GM12878 (cell line): ENCODE results near the gene ZSCAN25. TPM values are rescaled to one million over a fixed set of nuclear protein-coding genes. Genes with fewer than 3 reads are reported as not detected.

Source experiments
- CREM ChIP-seq: IDR thresholded peaks from 2 replicates; pipeline ENCODE4 v1.6.1; 2014; ENCODE audit warnings: antibody characterized with exemption, low read depth
- EED ChIP-seq: sonication (generic); IDR thresholded peaks from 2 replicates; pipeline ENCODE4 v1.6.1; 2016; ENCODE audit warnings: antibody characterized with exemption, low read depth
- HCFC1 ChIP-seq: fragments of 150-350 bp; IDR thresholded peaks from 2 replicates; pipeline ENCODE4 v1.6.1; 2014; ENCODE audit warnings: low read length
- NFIC ChIP-seq: IDR thresholded peaks from 2 replicates; pipeline ENCODE4 v1.6.1; 2012; ENCODE audit warnings: low read depth, mild to moderate bottlenecking, inconsistent platforms, low read length, moderate library complexity
- NKRF ChIP-seq: fragments of 450-650 bp; conservative IDR thresholded peaks from 2 replicates; pipeline ENCODE4 v1.6.1; 2017; ENCODE audit warnings: mild to moderate bottlenecking, moderate library complexity
- RAD51 ChIP-seq: fragments of 450-650 bp; IDR thresholded peaks from 2 replicates; pipeline ENCODE4 v1.6.1; 2016; ENCODE audit warnings: moderate library complexity, mild to moderate bottlenecking, inconsistent platforms
- RCOR1 ChIP-seq: conservative IDR thresholded peaks from 2 replicates; pipeline ENCODE4 v1.6.1; 2012; ENCODE audit warnings: low read depth, low read length, improper control_type of control experiment
- YBX1 ChIP-seq: fragments of 450-650 bp; IDR thresholded peaks from 2 replicates; pipeline ENCODE4 v1.6.1; 2016; ENCODE audit warnings: antibody characterized with exemption
- ZZZ3 ChIP-seq: IDR thresholded peaks from 2 replicates; pipeline ENCODE4 v1.6.1; 2011; ENCODE audit warnings: low read depth; ENCODE audit not compliant: control insufficient read depth, insufficient read length
- polyA plus RNA-seq, 11 experiments: library from polyadenylated mRNA; depleted of rRNA in 4 of 11; unstranded in 6 of 11; stranded (reverse) in 5 of 11; fragments of >200 nt; fragmentation: Nextera tagmentation in 4 of 11; fragmentation: Illumina TruSeq in 1 of 11; extraction: Ambion mirVana in 4 of 11; extraction: Trizol in 1 of 11; gene quantifications; 1 replicate in 1 of 11; 2 replicates in 10 of 11; pipeline versions ENCODE4 v1.2.1 to v1.2.3, GENCODE V29; 2011 to 2016; ENCODE audit warnings: inconsistent platforms in 2 of 11, missing spikeins in 2 of 11, low read depth in 1 of 11
- total RNA-seq, 4 experiments: library from RNA; depleted of rRNA in 3 of 4; stranded (reverse); fragments of >200 nt in 3 of 4; fragmentation: Illumina TruSeq in 1 of 4; extraction: Trizol in 1 of 4; gene quantifications; 2 replicates each; pipeline versions ENCODE4 v1.2.1 to v1.2.3, GENCODE V29; 2013 to 2021
- TF ChIP-seq, protein P1 (sequence below): IDR thresholded peaks from 2 replicates; pipeline ENCODE4 v1.6.1; 2012; ENCODE audit warnings: improper control_type of control experiment, low read depth, low read length; ENCODE audit not compliant: insufficient replicate concordance

The ZSCAN25 gene
- total and polyA plus RNA-seq, 10 of the 15 experiments (the other 5 are each of a cell fraction or from before 2014, with no cell fraction given): 0.79 to 15.6 (median 9.6) TPM

DNA sequence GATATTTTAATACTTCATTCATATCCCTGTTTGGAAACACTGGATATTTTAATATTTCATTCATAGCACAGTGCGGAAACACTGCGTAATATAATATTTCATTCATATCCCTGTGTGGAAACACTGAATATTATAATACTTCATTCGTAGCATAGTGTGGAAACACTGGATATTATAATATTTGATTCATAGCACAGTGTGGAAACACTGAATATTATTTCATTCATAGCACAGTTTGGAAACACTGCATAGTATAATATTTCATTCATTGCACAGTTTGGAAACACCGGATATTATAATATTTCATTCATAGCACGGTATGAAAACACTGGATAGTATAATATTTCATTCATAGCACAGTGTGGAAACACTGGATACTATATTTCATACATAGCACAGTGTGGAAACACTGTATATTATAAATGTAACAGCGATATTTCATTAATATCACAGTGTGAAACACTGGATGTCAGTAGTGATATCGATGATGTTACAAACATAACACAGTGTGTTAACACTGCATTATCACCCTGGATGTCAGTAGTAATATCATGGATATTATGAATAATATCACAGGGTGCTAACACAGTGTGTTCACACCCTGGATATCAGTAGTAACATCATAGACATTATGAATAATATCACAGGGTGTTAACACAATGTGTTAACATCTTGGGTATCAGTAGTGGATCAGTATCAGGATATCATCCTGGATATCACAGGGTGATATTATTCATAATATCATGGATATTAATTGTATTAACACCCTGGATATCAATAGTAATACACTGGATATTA is 21.6 kb upstream of the ZSCAN25 start (continued):
- TF ChIP-seq NKRF (no peak), RAD51 (no peak), ZZZ3 (no peak), RCOR1 (no peak), NFIC (no peak), CREM (no peak), YBX1 (no peak), EED (no peak), HCFC1 (no peak)
- TF ChIP-seq, protein P1, sequence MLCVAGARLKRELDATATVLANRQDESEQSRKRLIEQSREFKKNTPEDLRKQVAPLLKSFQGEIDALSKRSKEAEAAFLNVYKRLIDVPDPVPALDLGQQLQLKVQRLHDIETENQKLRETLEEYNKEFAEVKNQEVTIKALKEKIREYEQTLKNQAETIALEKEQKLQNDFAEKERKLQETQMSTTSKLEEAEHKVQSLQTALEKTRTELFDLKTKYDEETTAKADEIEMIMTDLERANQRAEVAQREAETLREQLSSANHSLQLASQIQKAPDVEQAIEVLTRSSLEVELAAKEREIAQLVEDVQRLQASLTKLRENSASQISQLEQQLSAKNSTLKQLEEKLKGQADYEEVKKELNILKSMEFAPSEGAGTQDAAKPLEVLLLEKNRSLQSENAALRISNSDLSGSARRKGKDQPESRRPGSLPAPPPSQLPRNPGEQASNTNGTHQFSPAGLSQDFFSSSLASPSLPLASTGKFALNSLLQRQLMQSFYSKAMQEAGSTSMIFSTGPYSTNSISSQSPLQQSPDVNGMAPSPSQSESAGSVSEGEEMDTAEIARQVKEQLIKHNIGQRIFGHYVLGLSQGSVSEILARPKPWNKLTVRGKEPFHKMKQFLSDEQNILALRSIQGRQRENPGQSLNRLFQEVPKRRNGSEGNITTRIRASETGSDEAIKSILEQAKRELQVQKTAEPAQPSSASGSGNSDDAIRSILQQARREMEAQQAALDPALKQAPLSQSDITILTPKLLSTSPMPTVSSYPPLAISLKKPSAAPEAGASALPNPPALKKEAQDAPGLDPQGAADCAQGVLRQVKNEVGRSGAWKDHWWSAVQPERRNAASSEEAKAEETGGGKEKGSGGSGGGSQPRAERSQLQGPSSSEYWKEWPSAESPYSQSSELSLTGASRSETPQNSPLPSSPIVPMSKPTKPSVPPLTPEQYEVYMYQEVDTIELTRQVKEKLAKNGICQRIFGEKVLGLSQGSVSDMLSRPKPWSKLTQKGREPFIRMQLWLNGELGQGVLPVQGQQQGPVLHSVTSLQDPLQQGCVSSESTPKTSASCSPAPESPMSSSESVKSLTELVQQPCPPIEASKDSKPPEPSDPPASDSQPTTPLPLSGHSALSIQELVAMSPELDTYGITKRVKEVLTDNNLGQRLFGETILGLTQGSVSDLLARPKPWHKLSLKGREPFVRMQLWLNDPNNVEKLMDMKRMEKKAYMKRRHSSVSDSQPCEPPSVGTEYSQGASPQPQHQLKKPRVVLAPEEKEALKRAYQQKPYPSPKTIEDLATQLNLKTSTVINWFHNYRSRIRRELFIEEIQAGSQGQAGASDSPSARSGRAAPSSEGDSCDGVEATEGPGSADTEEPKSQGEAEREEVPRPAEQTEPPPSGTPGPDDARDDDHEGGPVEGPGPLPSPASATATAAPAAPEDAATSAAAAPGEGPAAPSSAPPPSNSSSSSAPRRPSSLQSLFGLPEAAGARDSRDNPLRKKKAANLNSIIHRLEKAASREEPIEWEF: no peak
